K562 (cell line): ENCODE results near the gene EIF4G1. TPM values are rescaled to one million over a fixed set of nuclear protein-coding genes. Genes with fewer than 3 reads are reported as not detected.

ENCODE experiments used
- ATAC-seq: fragments of 200-7000 bp; cut with Tn5 transposase; 3 replicates; pipeline ENCODE4 v1.9.1; 2020; ENCODE audit warnings: moderate library complexity
- BruUV-seq: library from RNA; stranded (reverse); fragments of 400-500 nt; replicated peaks from 2 replicates; lab custom pipeline; 2021; lab: Mats Ljungman, UMichigan
- CTCF ChIA-PET: fragments of 300-600 bp; formaldehyde crosslinking; extraction: SDS; loops from one replicate; lab custom pipeline; 2021; ENCODE audit warnings: low intra/inter-chr PET ratio; lab: Yijun Ruan, JAX
- POLR2A ChIA-PET: fragments of 300-600, 350-650 bp; sonication (Branson Sonifier 250); formaldehyde crosslinking; extraction: SDS; loops from one replicate; lab custom pipeline; 2021; ENCODE audit warnings: antibody characterized with exemption, inconsistent platforms; lab: Yijun Ruan, JAX
- DNase-seq, 4 experiments: peaks; one replicate each; pipeline versions ENCODE4 v3.0.0 to v3.0.0-alpha.2; 2011 to 2018; ENCODE audit warnings: low spot score in 3 of 4, mixed read lengths in 3 of 4; ENCODE audit errors: extremely low read depth in 1 of 4
- FAIRE-seq: peaks from 2 replicates; lab custom pipeline; 2011; peaks lifted over from hg19 to GRCh38; lab: Jason Lieb, UNC
- H2AFZ ChIP-seq: 2 replicates; pipeline ENCODE4 v1.6.0; 2011; ENCODE audit warnings: low read depth, low read length, control low read depth, inconsistent platforms
- H3K27ac ChIP-seq: fragments of 200-600 bp; 3 replicates; pipeline ENCODE4 v1.8.0; 2011; ENCODE audit warnings: low read depth, mild to moderate bottlenecking, control low read depth, inconsistent platforms, low read length, moderate library complexity, mixed read lengths; ENCODE audit errors: extremely low read depth
- H3K27me3 ChIP-seq, 2 experiments: fragments of 300-600 bp in 1 of 2; 2 replicates in 1 of 2; 3 replicates in 1 of 2; pipeline versions ENCODE4 v1.6.0 to v1.8.0; 2011; ENCODE audit warnings: inconsistent platforms in 2 of 2, low read length in 2 of 2, mild to moderate bottlenecking in 1 of 2, mixed read lengths in 1 of 2, moderate library complexity in 1 of 2; ENCODE audit not compliant: control insufficient read depth in 2 of 2, insufficient read depth in 2 of 2
- H3K36me3 ChIP-seq: fragments of 300-600 bp; 3 replicates; pipeline ENCODE4 v1.8.0; 2011; ENCODE audit warnings: mild to moderate bottlenecking, low read length, inconsistent platforms; ENCODE audit not compliant: control insufficient read depth, insufficient read depth
- H3K4me1 ChIP-seq, 2 experiments: fragments of 200-600 bp in 1 of 2; replicated peaks in 1 of 2; 2 replicates in 1 of 2; 3 replicates in 1 of 2; pipeline versions ENCODE4 v1.5.1 to v1.8.0; 2011; ENCODE audit warnings: inconsistent platforms in 2 of 2, low read length in 2 of 2, mild to moderate bottlenecking in 1 of 2, mixed read lengths in 1 of 2, moderate library complexity in 1 of 2; ENCODE audit not compliant: control insufficient read depth in 2 of 2, insufficient read depth in 2 of 2
- H3K4me2 ChIP-seq: 2 replicates; pipeline ENCODE4 v1.6.1; 2011; ENCODE audit warnings: low read length, control low read depth, inconsistent platforms, mixed read lengths; ENCODE audit not compliant: insufficient read depth
- H3K4me3 ChIP-seq: fragments of 200-600 bp; sonication (generic), shearing (Covaris generic); 2 replicates; pipeline ENCODE4 v1.5.1; 2016; ENCODE audit warnings: control low read depth, inconsistent platforms
- H3K79me2 ChIP-seq: fragments of 200-600 bp; 3 replicates; pipeline ENCODE4 v1.8.0; 2011; ENCODE audit warnings: low read length, inconsistent platforms; ENCODE audit not compliant: control insufficient read depth, insufficient read depth
- H3K9ac ChIP-seq, 2 experiments: 2 replicates each; pipeline versions ENCODE4 v1.6.0 to v1.6.1; 2011; ENCODE audit warnings: low read depth in 2 of 2, low read length in 2 of 2, control low read depth in 1 of 2, inconsistent platforms in 1 of 2, mild to moderate bottlenecking in 1 of 2, mixed read lengths in 1 of 2; ENCODE audit not compliant: insufficient read depth in 1 of 2
- H3K9me1 ChIP-seq: one replicate; pipeline ENCODE4 v1.6.0; 2011; ENCODE audit warnings: inconsistent platforms, mild to moderate bottlenecking, low read length, moderate library complexity; ENCODE audit not compliant: control insufficient read depth, insufficient read depth
- H3K9me3 ChIP-seq: replicated peaks from 2 replicates; pipeline ENCODE4 v1.5.1; 2011; ENCODE audit warnings: low read depth, low read length, inconsistent platforms; ENCODE audit not compliant: control insufficient read depth, insufficient read depth
- H4K20me1 ChIP-seq: replicated peaks from 2 replicates; pipeline ENCODE4 v1.6.1; 2011; ENCODE audit warnings: low read length, inconsistent platforms, mixed read lengths; ENCODE audit not compliant: control insufficient read depth, insufficient read depth
- CBX8 ChIP-seq: fragments of 200-600 bp; sonication (generic); IDR thresholded peaks from 2 replicates; pipeline ENCODE4 v1.6.1; 2012; ENCODE audit warnings: borderline replicate concordance, mixed run types, low read depth, mild to moderate bottlenecking, moderate library complexity, mixed read lengths, low read length, control low read depth, inconsistent platforms; ENCODE audit not compliant: poor library complexity, severe bottlenecking; ENCODE audit errors: extremely low read depth
- EGR1 ChIP-seq: fragments of 450-650 bp; conservative IDR thresholded peaks from 2 replicates; pipeline ENCODE4 v1.6.1; 2017; ENCODE audit warnings: mild to moderate bottlenecking
- ELF4 ChIP-seq: fragments of 450-650 bp; formaldehyde crosslinking; IDR thresholded peaks from 2 replicates; pipeline ENCODE4 v1.4.0; 2022; ENCODE audit warnings: missing genetic modification characterization
- ETV5 ChIP-seq: sonication (generic); formaldehyde crosslinking; IDR thresholded peaks from 2 replicates; pipeline ENCODE4 v1.4.0; 2020; ENCODE audit warnings: low read depth, mild to moderate bottlenecking, missing genetic modification reagents
- HCFC1 ChIP-seq: IDR thresholded peaks from 2 replicates; pipeline ENCODE4 v1.6.1; 2012; ENCODE audit warnings: low read depth, low read length, improper control_type of control experiment
- PPARD ChIP-seq: fragments of 250-450 bp; sonication (Bioruptor Pico); IDR thresholded peaks from 2 replicates; pipeline ENCODE4 v1.8.0; 2022; ENCODE audit warnings: inconsistent platforms, mild to moderate bottlenecking, moderate library complexity
- SMAD1 ChIP-seq: fragments of 150-350 bp; IDR thresholded peaks from 2 replicates; pipeline ENCODE4 v1.6.1; 2014; ENCODE audit warnings: low read length, low read depth; ENCODE audit not compliant: partially characterized antibody
- SNRNP70 ChIP-seq: fragments of 200-400 bp; formaldehyde crosslinking; optimal IDR thresholded peaks from 2 replicates; pipeline ENCODE3; 2017; ENCODE audit warnings: low read depth, low read length
- TAF9B ChIP-seq: fragments of 450-650 bp; IDR thresholded peaks from 2 replicates; pipeline ENCODE4 v1.6.1; 2018; ENCODE audit warnings: mild to moderate bottlenecking; ENCODE audit not compliant: partially characterized antibody
- XRCC3 ChIP-seq: fragments of 450-650 bp; IDR thresholded peaks from 2 replicates; pipeline ENCODE4 v1.6.1; 2017; ENCODE audit warnings: mild to moderate bottlenecking, moderate library complexity
- ZKSCAN1 ChIP-seq: fragments of 150-350 bp; IDR thresholded peaks from 2 replicates; pipeline ENCODE4 v1.6.1; 2016; ENCODE audit warnings: low read depth, low read length
- ZNF24 ChIP-seq: fragments of 450-650 bp; IDR thresholded peaks from 2 replicates; pipeline ENCODE4 v1.6.1; 2016
- ZNF436 ChIP-seq: fragments of 250-450, 450-650 bp; sonication (Bioruptor Pico); formaldehyde crosslinking; IDR thresholded peaks from 2 replicates; pipeline ENCODE4 v1.7.0; 2020; ENCODE audit warnings: mild to moderate bottlenecking
- WGBS: fragments of 100-300 bp; shearing (Covaris generic); methylation state at CpG from one replicate; pipeline ENCODE4 v1.1.6; 2016; ENCODE audit warnings: low coverage, mixed read lengths; ENCODE audit not compliant: insufficient coverage; ENCODE audit errors: missing lambda C conversion rate; 5-methylcytosine and 5-hydroxymethylcytosine counted together
- in situ Hi-C: fragments of 300-500 bp; cut with MboI; formaldehyde crosslinking; loops from 4 replicates; pipeline ENCODE4 v1.15.0; 2018; ENCODE audit warnings: inconsistent platforms, mixed read lengths
- intact Hi-C: fragments of 100-400 bp; cut with micrococcal nuclease; formaldehyde crosslinking; loops from 2 replicates; pipeline ENCODE4 v1.14.2; 2022
- polyA plus RNA-seq, 8 experiments: library from polyadenylated mRNA; depleted of rRNA in 4 of 8; stranded (reverse) in 5 of 8; unstranded in 3 of 8; fragments of >200 nt; fragmentation: Nextera tagmentation in 2 of 8; fragmentation: Illumina TruSeq in 1 of 8; extraction: Ambion mirVana in 2 of 8; extraction: Trizol in 1 of 8; gene quantifications; 2 replicates each; pipeline versions ENCODE4 v1.2.1 to v1.2.3, GENCODE V29; 2011 to 2014; ENCODE audit warnings: inconsistent platforms in 1 of 8, missing spikeins in 1 of 8
- total RNA-seq, 7 experiments: library from RNA; depleted of rRNA in 6 of 7; stranded (reverse); fragments of >200 nt in 6 of 7; fragmentation: Illumina TruSeq in 2 of 7; extraction: Trizol in 2 of 7; gene quantifications; 2 replicates each; pipeline versions ENCODE4 v1.2.1 to v1.2.3, GENCODE V29; 2011 to 2021; ENCODE audit warnings: low replicate concordance in 1 of 7
- TF ChIP-seq, protein P1 (sequence below), 2 experiments: fragments of 250-450 bp in 1 of 2; fragments of 450-650 bp in 1 of 2; sonication (Bioruptor Pico) in 1 of 2; IDR thresholded peaks; 2 replicates each; pipeline versions ENCODE4 v1.6.1 to v1.8.0; 2016 to 2021; ENCODE audit warnings: mild to moderate bottlenecking in 2 of 2, moderate library complexity in 2 of 2, missing compliant biosample characterization in 1 of 2, missing genetic modification characterization in 1 of 2

EIF4G1 gene
- total and polyA plus RNA-seq, 9 of the 15 experiments (the other 6 are each of a cell fraction or from before 2014, with no cell fraction given): 4.6 to 505 (median 155) TPM

DNA sequence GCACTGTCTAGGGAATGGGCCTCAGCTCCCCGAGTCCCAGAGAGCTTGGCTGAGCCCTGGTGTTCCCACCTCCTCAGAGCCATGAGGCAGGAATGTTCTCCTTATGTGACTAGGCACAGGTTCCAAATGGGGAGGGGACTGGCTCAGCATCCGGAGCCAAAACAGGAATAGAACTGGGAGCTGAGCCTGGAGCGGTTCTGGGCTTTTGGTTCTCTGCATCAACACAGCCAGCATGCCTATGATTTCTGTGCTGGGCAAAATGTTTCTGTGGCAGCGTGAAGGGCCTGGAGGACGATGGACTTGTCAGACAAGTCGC, 23.0 kb downstream of the EIF4G1 start, which contains the start of gene FAM131A:
Gene FAM131A, plus strand, starts transcription at position 202 of the 316 bp plus-strand sequence. Its CDS starts 31 bp downstream, at position 233.
- WGBS: 91% methylated on average over 6 of the region's 6 CpGs
- FAIRE-seq: no peak

More for the DNA sequence above, 23.0 kb downstream of the EIF4G1 start, which contains the start of gene FAM131A:
- TF ChIP-seq XRCC3 (no peak), PPARD (CRISPR knock-in tag) (no peak), TAF9B (no peak), SNRNP70 (no peak), ZNF24 (no peak), ZNF436 (no peak), ELF4 (CRISPR knock-in tag) (no peak), ETV5 (no peak), CBX8 (no peak), EGR1 (no peak), ZKSCAN1 (no peak), SMAD1 (no peak), HCFC1 (no peak)
- TF ChIP-seq, protein P1, sequence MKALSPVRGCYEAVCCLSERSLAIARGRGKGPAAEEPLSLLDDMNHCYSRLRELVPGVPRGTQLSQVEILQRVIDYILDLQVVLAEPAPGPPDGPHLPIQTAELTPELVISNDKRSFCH (CRISPR knock-in tag; IDR thresholded peaks at IDR 0.05): no peak
- TF ChIP-seq, protein P1 (tag; IDR thresholded peaks at IDR 0.05): no peak
- Histone ChIP-seq H3K9me3 (no peaks in the 10 kb centered on the region), H2AFZ (peak within 1 kb of the TSS; percentile 34; the same call in 1 of the 2 replicates), H3K79me2 (peaks cover 16% of the 10 kb centered on the region), H3K4me1 (peaks cover 43 to 62% of the 10 kb centered on the region in 2 experiments), H4K20me1 (peaks cover 24% of the 10 kb centered on the region), H3K36me3 (peaks cover 37% of the 10 kb centered on the region), H3K27ac (peak within 1 kb of the TSS; percentile 83; the same call in 2 of the 3 replicates), H3K9me1 (peaks cover 11% of the 10 kb centered on the region), H3K4me3 (peak within 1 kb of the TSS; percentile 62), H3K9ac (peak within 1 kb of the TSS; percentile 70 to 98), H3K27me3 (no peaks in the 10 kb centered on the region), H3K4me2 (peak within 1 kb of the TSS; percentile 80)
- POLR2A ChIA-PET: interaction anchor here (0.6 to 1.9 kb wide), 5 partner anchors 8 to 129 kb away, joined by 3 to 8 read pairs (median 5); no protein-coding TSS in a partner anchor
- no TSS peak for BruUV-seq
- CTCF ChIA-PET: no interaction called here
- intact Hi-C loops: no loop called here
- in situ Hi-C loops: no loop called here
- DNase-seq (no peak), ATAC-seq (no peak)
